Kidney glomerular epithelial cell (primary cell): ENCODE data around the gene UBE3D.
"Not testable (repeated sequence)": the region's sequence is repeated elsewhere in the genome, so short reads cannot be mapped to it uniquely, and the experiment has no call there.

Source experiments
- DNase-seq: peaks from one replicate; lab custom pipeline; 2025; lab: John Stamatoyannopoulos, UW

UBE3D gene

GRCh38 chr6:82872185-82872584 lies 193.5 kb downstream of the UBE3D start:
- DNase-seq, result peak; percentile 47

GRCh38 chr6:82870582-82871172 lies 195.0 kb downstream of the UBE3D start:
- DNase-seq, result no peak

GRCh38 chr6:82869493-82869892 lies 196.1 kb downstream of the UBE3D start:
- no peak for DNase-seq

- no peak for DNase-seq
Measured at GRCh38 chr6:82867946-82868345, 197.7 kb downstream of the UBE3D start.

GRCh38 chr6:82866446-82866845 lies 199.2 kb downstream of the UBE3D start:
- DNase-seq, result peak; percentile 48

GRCh38 chr6:82865461-82865860 lies 200.2 kb downstream of the UBE3D start:
- no peak for DNase-seq

GRCh38 chr6:82863781-82864180 lies 201.9 kb downstream of the UBE3D start:
- DNase-seq, result no peak

- DNase-seq, result peak; percentile 90
Measured at GRCh38 chr6:82862543-82862942, 203.1 kb downstream of the UBE3D start.

- DNase-seq, result no peak
Measured at GRCh38 chr6:82861121-82861520, 204.5 kb downstream of the UBE3D start.

GRCh38 chr6:82856077-82856476 lies 209.6 kb downstream of the UBE3D start:
- not testable (repeated sequence) for DNase-seq

GRCh38 chr6:82852904-82853303 lies 212.7 kb downstream of the UBE3D start:
- DNase-seq, result not testable (repeated sequence)

GRCh38 chr6:82843291-82843885 lies 222.3 kb downstream of the UBE3D start:
- DNase-seq, result peak; percentile 74

GRCh38 chr6:82842721-82843120 lies 222.9 kb downstream of the UBE3D start:
- DNase-seq, result peak; percentile 84
